ENCODE measurements around the gene PTPRN2. TPM values are rescaled to one million over a fixed set of nuclear protein-coding genes. Genes with fewer than 3 reads are reported as not detected.

Gene PTPRN2
- total and polyA plus RNA-seq, 5 experiments from 2014 or later, result 0.69 to 1.5 (median 0.99) TPM

- Mint-ChIP-seq H3K4me1 (peaks cover 0 to 5% (median 2%) of the 10 kb centered on the region in 4 donors), H3K36me3 (peaks cover 0 to 17% (median 9%) of the 10 kb centered on the region in 3 donors), H3K9me3 (peaks cover 0 to 15% (median 8%) of the 10 kb centered on the region in 9 donors), H3K4me3 (no peak overlapping the region), H3K27ac (no peak overlapping the region), H3K27me3 (peaks cover 6 to 22% (median 20%) of the 10 kb centered on the region in 5 donors)
- DNase-seq (no peak), ATAC-seq (no peak)
- POLR2A ChIA-PET, result no interaction called here
Measured at GRCh38 chr7:157638563-157638962, 949.1 kb downstream of the PTPRN2 start.

GRCh38 chr7:157637216-157637949 lies 950.2 kb downstream of the PTPRN2 start:
- POLR2A ChIA-PET, result no interaction called here
- ATAC-seq (no peak), DNase-seq (no peak)
- peaks cover 0 to 17% (median 9%) of the 10 kb centered on the region in 3 donors for H3K36me3 Mint-ChIP-seq
- peaks cover 10 to 31% (median 27%) of the 10 kb centered on the region in 5 donors for H3K27me3 Mint-ChIP-seq
- peaks cover 0 to 7% (median 0%) of the 10 kb centered on the region in 4 donors for H3K4me1 Mint-ChIP-seq
- peaks cover 0 to 15% (median 8%) of the 10 kb centered on the region in 9 donors for H3K9me3 Mint-ChIP-seq
- no peak overlapping the region for H3K27ac Mint-ChIP-seq
- no peak overlapping the region for H3K4me3 Mint-ChIP-seq

- no peak overlapping the region for H3K27ac Mint-ChIP-seq
- peaks cover 0 to 15% (median 5%) of the 10 kb centered on the region in 9 donors for H3K9me3 Mint-ChIP-seq
- POLR2A ChIA-PET, result no interaction called here
- H3K27me3 Mint-ChIP-seq, result peaks cover 10 to 39% (median 32%) of the 10 kb centered on the region in 5 donors
- peaks cover 0 to 16% (median 7%) of the 10 kb centered on the region in 3 donors for H3K36me3 Mint-ChIP-seq
- H3K4me1 Mint-ChIP-seq, result peaks cover 0 to 4% (median 2%) of the 10 kb centered on the region in 4 donors
- ATAC-seq (no peak), DNase-seq (no peak)
- no peak overlapping the region for H3K4me3 Mint-ChIP-seq
Measured at GRCh38 chr7:157635669-157636068, 952.0 kb downstream of the PTPRN2 start.

GRCh38 chr7:157635148-157635500 lies 952.5 kb downstream of the PTPRN2 start:
- Mint-ChIP-seq H3K27me3 (peaks cover 12 to 45% (median 30%) of the 10 kb centered on the region in 5 donors), H3K36me3 (peaks cover 0 to 10% (median 4%) of the 10 kb centered on the region in 3 donors), H3K4me3 (no peak overlapping the region), H3K9me3 (peaks cover 0 to 10% (median 3%) of the 10 kb centered on the region in 9 donors), H3K4me1 (peaks cover 0 to 3% (median 2%) of the 10 kb centered on the region in 4 donors), H3K27ac (no peak overlapping the region)
- POLR2A ChIA-PET, result no interaction called here
- ATAC-seq (no peak), DNase-seq (no peak)

- H3K4me3 Mint-ChIP-seq, result no peak overlapping the region
- POLR2A ChIA-PET, result no interaction called here
- H3K4me1 Mint-ChIP-seq, result peaks cover 0 to 3% (median 1%) of the 10 kb centered on the region in 4 donors
- H3K27me3 Mint-ChIP-seq, result peaks cover 12 to 44% (median 29%) of the 10 kb centered on the region in 5 donors
- ATAC-seq (no peak), DNase-seq (no peak)
- H3K36me3 Mint-ChIP-seq, result peaks cover 0 to 5% (median 0%) of the 10 kb centered on the region in 3 donors
- H3K9me3 Mint-ChIP-seq, result peaks cover 0 to 4% (median 0%) of the 10 kb centered on the region in 9 donors
- no peak overlapping the region for H3K27ac Mint-ChIP-seq
Measured at GRCh38 chr7:157634401-157635147, 953.0 kb downstream of the PTPRN2 start.

GRCh38 chr7:157633465-157634185 lies 954.0 kb downstream of the PTPRN2 start:
- peaks cover 2 to 9% (median 6%) of the 10 kb centered on the region in 4 donors for H3K4me1 Mint-ChIP-seq
- H3K4me3 Mint-ChIP-seq, result no peak overlapping the region
- H3K27me3 Mint-ChIP-seq, result peaks cover 12 to 46% (median 29%) of the 10 kb centered on the region in 5 donors
- DNase-seq (peak in 1 of 10 donors; percentile 58), ATAC-seq (no peak)
- H3K27ac Mint-ChIP-seq, result peak overlapping the region in 1 of 10 donors; percentile 90
- no peaks in the 10 kb centered on the region for H3K9me3 Mint-ChIP-seq
- no peaks in the 10 kb centered on the region for H3K36me3 Mint-ChIP-seq
- POLR2A ChIA-PET, result no interaction called here

- Mint-ChIP-seq H3K9me3 (no peaks in the 10 kb centered on the region), H3K27ac (peak overlapping the region in 1 of 10 donors; percentile 60), H3K36me3 (no peaks in the 10 kb centered on the region), H3K27me3 (peaks cover 9 to 38% (median 26%) of the 10 kb centered on the region in 5 donors), H3K4me3 (no peak overlapping the region), H3K4me1 (peaks cover 20 to 41% (median 38%) of the 10 kb centered on the region in 4 donors)
- POLR2A ChIA-PET, result no interaction called here
- ATAC-seq (no peak), DNase-seq (no peak)
Measured at GRCh38 chr7:157630301-157630853, 957.2 kb downstream of the PTPRN2 start.

- no peak for ATAC-seq
- Mint-ChIP-seq H3K4me1 (peaks cover 23 to 57% (median 48%) of the 10 kb centered on the region in 4 donors), H3K4me3 (peak overlapping the region in 7 of 10 donors; percentile 10 to 67 (median 55)), H3K9me3 (no peaks in the 10 kb centered on the region), H3K36me3 (no peaks in the 10 kb centered on the region), H3K27me3 (peaks cover 8 to 25% (median 17%) of the 10 kb centered on the region in 5 donors), H3K27ac (peak overlapping the region in 4 of 10 donors; percentile 51 to 94 (median 56))
- DNase-seq, result no peak
- POLR2A ChIA-PET, result interaction anchor here (0.6 kb wide), 1 partner anchor 157 kb away, joined by 4 read pairs; no protein-coding TSS in a partner anchor
Measured at GRCh38 chr7:157628456-157628855, 959.2 kb downstream of the PTPRN2 start.

- H3K9me3 Mint-ChIP-seq, result no peaks in the 10 kb centered on the region
- H3K4me3 Mint-ChIP-seq, result peak overlapping the region in 9 of 10 donors; percentile 15 to 81 (median 61)
- ATAC-seq, result no peak
Measured at GRCh38 chr7:157627646-157628045, 960.0 kb downstream of the PTPRN2 start.

GRCh38 chr7:157627033-157627432 lies 960.6 kb downstream of the PTPRN2 start:
- H3K27ac Mint-ChIP-seq, result peak overlapping the region in 9 of 10 donors; percentile 17 to 95 (median 71)
- H3K4me3 Mint-ChIP-seq, result peak overlapping the region; percentile 31 to 84 (median 74)
- H3K27me3 Mint-ChIP-seq, result peaks cover 3 to 16% (median 10%) of the 10 kb centered on the region in 5 donors
- H3K4me1 Mint-ChIP-seq, result peaks cover 26 to 71% (median 60%) of the 10 kb centered on the region in 4 donors
- no peak for DNase-seq
- no peaks in the 10 kb centered on the region for H3K36me3 Mint-ChIP-seq
- ATAC-seq, result no peak
- POLR2A ChIA-PET, result interaction anchor here (1.1 to 1.5 kb wide), 4 partner anchors 11 to 291 kb away, joined by 3 to 6 read pairs (median 4); partner anchors contain the start of gene DNAJB6
- H3K9me3 Mint-ChIP-seq, result no peaks in the 10 kb centered on the region

More at GRCh38 chr7:157627646-157628045, 960.0 kb downstream of the PTPRN2 start:
- Mint-ChIP-seq H3K27me3 (peaks cover 4 to 18% (median 14%) of the 10 kb centered on the region in 5 donors), H3K36me3 (no peaks in the 10 kb centered on the region), H3K4me1 (peaks cover 23 to 65% (median 55%) of the 10 kb centered on the region in 4 donors), H3K27ac (peak overlapping the region in 7 of 10 donors; percentile 17 to 95 (median 72))
- POLR2A ChIA-PET, result interaction anchor here (1.5 kb wide), 2 partner anchors 12 to 156 kb away, joined by 4 to 6 read pairs; no protein-coding TSS in a partner anchor
- DNase-seq, result no peak

- Mint-ChIP-seq H3K4me1 (peaks cover 28 to 79% (median 67%) of the 10 kb centered on the region in 4 donors), H3K27me3 (peaks cover 3 to 13% (median 10%) of the 10 kb centered on the region in 5 donors), H3K9me3 (no peaks in the 10 kb centered on the region), H3K36me3 (no peaks in the 10 kb centered on the region), H3K27ac (peak overlapping the region; percentile 37 to 95 (median 88)), H3K4me3 (peak overlapping the region; percentile 49 to 84 (median 74))
- POLR2A ChIA-PET, result interaction anchor here (1.1 to 1.5 kb wide), 4 partner anchors 11 to 290 kb away, joined by 3 to 6 read pairs (median 4); partner anchors contain the start of gene DNAJB6
- DNase-seq (peak in 6 of 10 donors; percentile 22 to 80 (median 58)), ATAC-seq (peak; percentile 81 to 84)
Measured at GRCh38 chr7:157625973-157626742, 961.5 kb downstream of the PTPRN2 start.

Measured in naive thymus-derived CD8-positive, alpha-beta T cell (primary cell).